IPS-NIHi7 (cell line): Measurements from ENCODE around the gene IFT22.
"Not testable (repeated sequence)": the region's sequence is repeated elsewhere in the genome, so short reads cannot be mapped to it uniquely, and the experiment has no call there.

Source experiments
- DNase-seq: peaks from one replicate; pipeline ENCODE4 v3.0.0; 2012; ENCODE audit warnings: mixed read lengths; ENCODE audit errors: extremely low spot score

The IFT22 gene

DNA sequence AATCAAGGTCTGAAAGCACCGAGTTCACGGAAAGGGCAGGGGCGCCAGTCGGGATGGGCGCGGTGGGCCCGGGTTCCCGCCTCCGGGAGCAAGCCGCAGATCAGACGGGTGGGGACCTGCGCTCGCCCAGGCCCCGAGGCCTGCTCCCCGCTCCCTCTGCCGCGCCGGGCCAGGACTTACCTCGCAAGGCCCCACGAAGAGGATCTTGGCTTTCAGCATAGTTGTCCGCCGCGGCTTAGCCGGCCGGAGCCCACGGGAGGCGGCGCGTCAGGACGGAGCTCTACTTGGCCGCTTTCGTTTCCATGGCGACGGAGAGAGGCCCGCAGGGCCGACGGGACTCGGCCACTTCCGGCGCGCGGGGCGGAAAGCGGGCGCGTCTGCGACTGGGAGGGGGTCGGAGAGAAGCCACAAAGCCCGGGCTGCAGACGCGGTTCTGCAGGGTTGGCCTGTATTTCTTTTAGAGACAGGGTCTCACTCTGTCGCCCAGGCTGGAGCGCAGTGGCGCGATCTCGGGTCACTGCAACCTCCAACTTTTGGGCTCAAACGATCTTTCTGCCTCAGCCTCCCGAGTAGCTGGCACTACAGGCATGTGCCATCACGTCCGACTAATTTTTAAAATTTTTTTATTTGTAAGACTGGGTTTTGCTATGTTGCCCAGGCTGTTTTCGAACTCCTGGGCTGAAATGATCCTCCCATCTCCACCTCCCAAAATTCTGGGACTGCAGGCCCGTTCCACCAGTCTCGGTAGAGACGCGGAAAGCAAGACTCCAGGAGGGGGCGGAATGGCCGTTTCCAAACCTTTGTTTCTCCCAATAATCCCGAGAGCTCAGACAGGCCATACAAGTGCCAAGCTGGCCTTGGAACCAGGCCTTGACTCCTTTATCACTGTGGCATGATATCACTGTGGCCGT, at the start of gene IFT22:
IFT22 (minus strand) TSS at position 322 of the 911 bp plus-strand sequence; CDS start at position 219, 103 bp downstream.
- DNase-seq: peak; percentile 92

GRCh38 chr7:101370836-101371235, 49.2 kb upstream of the IFT22 start:
- DNase-seq: no peak

DNA sequence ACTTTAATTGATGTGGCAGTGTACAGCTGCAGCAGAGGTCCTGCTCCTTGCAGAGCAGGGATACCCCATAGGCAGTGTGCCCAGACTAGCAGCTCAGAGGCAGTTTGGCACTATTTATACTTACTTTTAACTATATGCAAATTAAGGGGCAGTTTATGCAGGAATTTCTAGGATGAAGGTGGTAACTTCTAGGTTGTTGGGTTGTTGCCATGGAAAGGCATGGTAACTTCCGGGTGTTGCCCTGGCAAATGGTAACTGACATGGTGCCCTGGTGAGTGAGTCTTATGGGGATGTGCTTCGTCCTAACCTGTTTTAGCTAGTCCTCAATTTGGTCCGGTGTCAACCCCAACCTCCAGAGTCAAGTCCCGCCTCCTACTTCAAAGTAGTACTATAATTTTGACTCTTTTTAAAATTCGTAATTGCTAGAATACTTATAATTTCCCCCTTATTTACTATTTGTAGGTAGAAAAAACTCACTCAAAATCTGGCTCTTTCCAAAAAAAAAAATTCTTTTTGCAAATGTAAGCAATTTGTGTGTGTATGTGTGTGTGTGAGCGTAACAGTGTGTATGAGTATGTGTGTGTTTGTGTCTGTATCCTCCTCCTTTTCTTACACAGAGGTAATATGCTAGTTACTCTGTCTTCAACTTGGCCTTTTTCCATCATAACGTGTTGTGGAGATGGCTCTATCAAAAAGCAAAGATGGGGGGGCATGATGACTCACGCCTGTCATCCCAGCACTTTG, 47.0 kb upstream of the IFT22 start:
- DNase-seq: no peak

DNA sequence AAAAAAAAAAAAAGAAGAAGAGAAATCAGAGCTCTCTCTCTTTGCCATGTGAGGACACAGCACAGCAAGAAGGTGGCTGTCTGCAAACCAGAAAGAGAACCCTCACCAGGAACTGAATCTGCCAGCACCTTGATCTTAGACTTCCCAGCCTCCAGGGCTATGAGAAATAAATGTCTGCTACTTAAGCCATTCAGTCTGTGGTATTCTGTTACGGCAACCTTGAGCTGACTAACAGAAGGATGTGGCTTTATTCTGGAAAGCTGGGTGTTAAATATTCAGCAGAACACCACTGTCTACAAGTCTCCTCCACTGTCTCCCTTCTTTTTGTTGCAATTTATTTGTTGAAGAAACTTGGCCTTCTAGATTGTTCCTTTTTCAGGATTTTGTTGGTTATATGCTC, 46.1 kb upstream of the IFT22 start:
- no peak for DNase-seq

GRCh38 chr7:101365956-101366355, 44.3 kb upstream of the IFT22 start:
- DNase-seq: no peak

DNA sequence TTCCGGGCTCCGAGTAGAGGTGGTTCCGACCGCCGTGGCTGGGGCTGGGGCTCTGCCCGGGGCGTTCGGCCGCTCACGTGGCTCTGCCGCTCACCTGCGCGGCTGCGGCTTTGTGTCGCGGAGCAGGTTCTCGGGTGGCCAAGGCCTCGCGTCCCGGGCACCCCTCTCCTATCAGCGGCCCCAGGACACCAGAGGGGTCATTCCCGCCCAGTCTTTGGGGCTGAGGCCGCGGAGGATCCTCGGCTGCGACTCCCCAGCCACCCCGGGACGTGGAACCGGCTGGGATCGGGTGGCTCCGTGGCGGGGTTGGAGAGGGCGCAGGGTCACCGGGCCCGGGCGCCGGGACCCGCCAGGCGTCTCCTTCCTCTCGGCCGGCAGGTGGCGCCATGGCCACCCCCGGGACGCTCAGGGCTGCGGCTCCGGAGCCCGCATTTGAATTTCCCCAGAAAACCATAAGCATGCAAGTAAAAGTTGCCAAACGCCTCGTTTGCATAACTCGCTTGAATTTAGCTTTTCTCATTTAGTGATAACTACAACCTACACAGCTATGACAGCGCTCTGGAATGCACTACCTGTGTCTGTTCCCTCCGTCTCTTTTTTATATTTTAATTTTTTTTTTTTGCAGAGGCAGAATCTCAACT, 42.2 kb upstream of the IFT22 start:
- DNase-seq: peak; percentile 92

GRCh38 chr7:101363196-101363733, 41.7 kb upstream of the IFT22 start:
- no peak for DNase-seq

DNA sequence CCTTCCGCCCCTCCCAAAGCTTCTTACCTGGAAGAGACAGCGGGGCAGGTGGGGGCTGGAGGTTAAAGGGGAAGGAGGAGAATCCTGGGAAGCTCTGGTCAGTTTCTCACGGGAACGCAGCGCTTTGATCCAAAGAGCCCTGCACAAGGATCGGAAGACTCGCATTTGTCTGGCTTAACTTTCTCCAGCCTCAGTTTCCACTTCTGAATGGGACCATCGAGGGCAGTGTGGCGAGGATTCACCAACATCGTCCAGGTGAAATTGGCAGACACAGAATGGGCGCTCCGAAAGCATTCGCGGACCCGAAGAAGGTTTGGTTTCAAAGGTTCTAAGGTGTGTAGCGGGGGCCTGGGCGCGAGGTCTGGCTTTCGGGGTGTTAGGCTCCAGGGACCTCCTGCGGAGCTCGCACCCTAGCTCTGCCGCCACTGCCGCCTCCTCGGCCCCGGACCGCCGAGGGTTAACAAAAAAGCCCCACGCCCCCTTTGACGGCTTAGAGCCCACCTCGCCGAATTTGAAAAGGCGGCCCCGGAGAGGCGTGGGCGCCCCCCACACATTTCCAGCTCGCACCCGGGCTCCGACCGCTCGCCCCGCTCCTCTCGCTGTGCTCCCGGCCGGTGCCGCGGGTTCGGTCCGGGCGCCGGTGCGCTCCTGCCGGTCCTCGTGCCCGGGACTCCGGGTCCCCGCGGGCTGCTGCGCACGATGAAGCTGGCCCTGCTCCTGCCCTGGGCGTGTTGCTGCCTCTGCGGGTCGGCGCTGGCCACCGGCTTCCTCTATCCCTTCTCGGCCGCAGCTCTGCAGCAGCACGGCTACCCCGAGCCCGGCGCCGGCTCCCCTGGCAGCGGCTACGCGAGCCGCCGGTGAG, 41.0 kb upstream of the IFT22 start, which contains the start of gene COL26A1:
COL26A1 (plus strand) TSS at position 542 of the 862 bp plus-strand sequence; CDS start at position 700, 158 bp downstream.
- DNase-seq: peak; percentile 73

GRCh38 chr7:101357433-101357832, 35.8 kb upstream of the IFT22 start:
- no peak for DNase-seq

GRCh38 chr7:101352920-101353308, 31.3 kb upstream of the IFT22 start:
- DNase-seq: no peak

DNA sequence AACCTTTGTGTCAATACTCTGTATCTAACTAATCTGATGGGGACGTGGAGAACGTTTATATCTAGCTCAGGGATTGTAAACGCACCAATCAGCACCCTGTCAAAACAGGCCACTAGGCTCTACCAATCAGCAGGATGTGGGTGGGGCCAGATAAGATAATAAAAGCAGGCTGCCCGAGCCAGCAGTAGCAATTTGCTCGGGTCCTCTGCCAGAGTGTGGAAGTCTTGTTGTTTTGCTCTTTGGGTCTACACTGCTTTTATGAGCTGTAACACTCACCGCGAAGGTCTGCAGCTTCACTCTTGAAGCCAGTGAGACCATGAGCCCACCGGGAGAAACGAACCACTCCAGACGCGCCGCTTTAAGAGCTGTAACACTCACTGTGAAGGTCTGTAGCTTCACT, 27.7 kb upstream of the IFT22 start:
- DNase-seq: not testable (repeated sequence)

- DNase-seq: not testable (repeated sequence)
Observed at GRCh38 chr7:101348456-101349067, 26.9 kb upstream of the IFT22 start.

DNA sequence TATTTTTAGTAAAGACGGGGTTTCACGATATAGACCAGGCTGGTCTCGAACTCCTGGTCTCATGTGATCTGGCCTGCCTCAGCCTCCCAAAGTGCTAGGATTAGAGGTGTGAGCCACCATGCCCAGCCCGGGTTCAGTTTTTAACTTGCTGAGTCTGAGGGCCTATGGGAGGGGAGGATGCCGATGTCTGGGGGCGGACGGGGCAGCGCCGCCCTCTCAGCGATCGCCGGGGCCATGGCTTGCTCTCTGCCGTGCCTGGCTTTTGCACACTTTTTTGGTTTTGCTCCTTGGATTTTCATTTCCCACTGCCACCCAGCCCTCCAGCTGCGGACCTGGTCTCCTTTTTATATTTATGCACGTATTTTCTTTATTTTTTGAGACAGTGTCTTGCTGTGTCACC, 25.9 kb upstream of the IFT22 start:
- DNase-seq: no peak

- DNase-seq: no peak
Observed at GRCh38 chr7:101342892-101343291, 21.3 kb upstream of the IFT22 start.

DNA sequence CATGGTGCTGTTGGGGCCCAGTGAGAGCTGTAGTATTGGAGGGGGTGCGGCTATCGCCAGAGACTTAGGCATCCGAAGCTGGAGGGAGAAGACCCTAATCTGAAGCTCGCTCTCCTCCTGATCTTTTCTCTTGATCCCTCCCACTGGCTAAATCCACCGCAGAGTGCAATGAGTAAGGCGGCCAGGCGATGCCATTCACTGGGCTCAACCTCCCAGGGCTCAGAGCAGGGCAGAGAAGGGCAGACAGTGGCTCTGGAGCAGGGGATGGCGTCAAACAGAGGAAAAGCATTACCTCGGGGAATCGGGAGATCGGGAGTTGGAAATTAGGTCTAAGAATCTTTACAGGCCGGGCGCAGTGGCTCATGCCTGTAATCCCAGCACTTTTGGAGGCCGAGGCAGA, 18.8 kb upstream of the IFT22 start:
- DNase-seq: no peak

DNA sequence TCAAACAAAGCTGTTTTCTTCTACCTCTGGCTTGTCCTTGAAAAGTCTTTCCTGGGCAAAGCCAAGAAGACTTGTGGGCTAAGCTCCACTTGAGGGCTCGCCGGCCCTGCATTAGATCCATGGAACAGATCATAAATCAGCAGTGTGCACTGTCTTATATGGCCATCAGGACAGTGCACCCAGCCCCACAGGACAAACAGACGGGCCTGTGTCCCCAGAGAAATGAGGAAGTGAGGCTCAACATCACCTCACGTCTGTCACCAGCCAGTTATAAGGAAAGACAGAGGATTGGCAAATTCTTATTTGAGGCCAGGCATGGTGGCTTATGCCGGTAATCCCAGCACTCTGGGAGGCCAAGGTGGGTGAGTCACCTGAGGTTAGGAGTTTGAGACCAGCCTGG, 12.3 kb upstream of the IFT22 start:
- DNase-seq: no peak

GRCh38 chr7:101332026-101332425, 10.4 kb upstream of the IFT22 start:
- DNase-seq: no peak

- peak; percentile 31 for DNase-seq
Observed at GRCh38 chr7:101330011-101330484, 8.4 kb upstream of the IFT22 start.

DNA sequence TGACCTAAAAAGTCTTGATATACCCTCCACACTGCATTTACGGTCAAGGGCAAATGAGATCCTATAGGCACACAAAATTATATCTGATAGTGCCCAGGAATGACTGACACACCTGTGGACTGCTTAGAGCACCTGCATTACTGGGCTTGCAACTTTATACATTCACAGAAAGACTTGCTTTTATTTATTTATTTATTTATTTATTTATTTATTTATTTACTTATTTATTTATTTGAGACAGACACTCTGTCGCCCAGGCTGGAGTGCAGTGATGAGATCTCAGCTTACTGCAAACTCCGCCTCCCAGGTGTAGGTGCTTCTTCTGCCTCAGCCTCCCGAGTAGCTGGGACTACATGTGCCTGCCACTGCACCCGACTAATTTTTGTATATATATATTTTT, 6.5 kb upstream of the IFT22 start:
- DNase-seq: no peak

DNA sequence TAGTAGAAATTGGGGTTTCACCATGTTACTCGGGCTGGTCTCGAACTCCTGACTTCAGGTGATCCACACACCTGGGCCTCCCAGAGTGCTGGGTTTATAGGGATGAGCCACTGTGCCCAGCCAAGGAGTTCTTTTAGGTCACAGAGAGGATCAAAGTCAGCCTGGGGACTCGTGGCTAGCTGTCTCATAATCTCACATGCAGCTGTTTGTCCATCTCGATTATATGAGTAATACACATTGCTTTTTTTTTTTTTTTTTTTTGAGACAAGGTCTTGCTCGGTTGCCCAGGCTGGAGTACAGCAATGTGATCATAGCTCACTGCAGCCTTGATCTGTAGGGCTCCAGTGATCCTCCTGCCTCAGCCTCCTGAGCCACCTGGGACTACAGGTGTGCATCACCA, 2.2 kb downstream of the IFT22 start:
- no peak for DNase-seq
